ENCODE results near the gene WSB1. TPM values are rescaled to one million over a fixed set of nuclear protein-coding genes. Genes with fewer than 3 reads are reported as not detected.

The WSB1 gene
- total and polyA plus RNA-seq, 9 of the 15 experiments (the other 6 are each of a cell fraction or from before 2014, with no cell fraction given), result 22.8 to 229 (median 81.1) TPM

- TF ChIP-seq CHD7 (IDR thresholded peaks at IDR 0.05; ENCODE audit: low read depth, low read length), result no peak
- TF ChIP-seq ZNF57 (CRISPR knock-in tag; IDR thresholded peaks at IDR 0.05), result no peak
- TF ChIP-seq SMAD4 (CRISPR knock-in tag; conservative IDR thresholded peaks at IDR 0.05), result peak; percentile 60; the same call in 1 of the 2 replicates
- TF ChIP-seq, protein P1, sequence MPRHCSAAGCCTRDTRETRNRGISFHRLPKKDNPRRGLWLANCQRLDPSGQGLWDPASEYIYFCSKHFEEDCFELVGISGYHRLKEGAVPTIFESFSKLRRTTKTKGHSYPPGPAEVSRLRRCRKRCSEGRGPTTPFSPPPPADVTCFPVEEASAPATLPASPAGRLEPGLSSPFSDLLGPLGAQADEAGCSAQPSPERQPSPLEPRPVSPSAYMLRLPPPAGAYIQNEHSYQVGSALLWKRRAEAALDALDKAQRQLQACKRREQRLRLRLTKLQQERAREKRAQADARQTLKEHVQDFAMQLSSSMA (CRISPR knock-in tag; IDR thresholded peaks at IDR 0.05), result no peak
- TF ChIP-seq ZNF316 (IDR thresholded peaks at IDR 0.05), result peak; percentile 93
- TF ChIP-seq THRB (CRISPR knock-in tag; conservative IDR thresholded peaks at IDR 0.05), result 0 out of 2 replicates have a peak, but pooled peaks have one; percentile 43
- no peak for TF ChIP-seq IFI16 (CRISPR knock-in tag; IDR thresholded peaks at IDR 0.05)
- TF ChIP-seq, protein P2, sequence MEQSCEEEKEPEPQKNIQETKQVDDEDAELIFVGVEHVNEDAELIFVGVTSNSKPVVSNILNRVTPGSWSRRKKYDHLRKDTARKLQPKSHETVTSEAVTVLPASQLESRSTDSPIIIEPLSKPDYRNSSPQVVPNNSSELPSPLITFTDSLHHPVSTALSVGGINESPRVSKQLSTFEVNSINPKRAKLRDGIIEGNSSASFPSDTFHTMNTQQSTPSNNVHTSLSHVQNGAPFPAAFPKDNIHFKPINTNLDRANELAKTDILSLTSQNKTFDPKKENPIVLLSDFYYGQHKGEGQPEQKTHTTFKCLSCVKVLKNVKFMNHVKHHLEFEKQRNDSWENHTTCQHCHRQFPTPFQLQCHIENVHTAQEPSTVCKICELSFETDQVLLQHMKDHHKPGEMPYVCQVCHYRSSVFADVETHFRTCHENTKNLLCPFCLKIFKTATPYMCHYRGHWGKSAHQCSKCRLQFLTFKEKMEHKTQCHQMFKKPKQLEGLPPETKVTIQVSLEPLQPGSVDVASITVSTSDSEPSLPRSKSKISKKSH (CRISPR knock-in tag; IDR thresholded peaks at IDR 0.05), result no peak
- TF ChIP-seq SMARCC2 (IDR thresholded peaks at IDR 0.05; ENCODE audit: low read depth), result 0 out of 2 replicates have a peak, but pooled peaks have one; percentile 34
- TF ChIP-seq GATA2 (CRISPR knock-in tag; IDR thresholded peaks at IDR 0.05), result peak; percentile 68
- no peak for TF ChIP-seq POLR2AphosphoS5 (IDR thresholded peaks at IDR 0.05; ENCODE audit: control insufficient read depth, insufficient read depth, low read depth, low read length)
Measured at GRCh38 chr17:27339836-27340550, 46.1 kb downstream of the WSB1 start (continued).
